ENCODE results near the gene DENND2A. TPM values are rescaled to one million over a fixed set of nuclear protein-coding genes. Genes with fewer than 3 reads are reported as not detected.
"Not testable (repeated sequence)": the region's sequence is repeated elsewhere in the genome, so short reads cannot be mapped to it uniquely, and the experiment has no call there.

The DENND2A gene
- total RNA-seq, 1 donor from 2014 or later = 7.5 TPM

- Histone ChIP-seq H3K4me3 (no peak overlapping the region), H3K36me3 (no peaks in the 10 kb centered on the region), H3K27me3 (no peaks in the 10 kb centered on the region), H3K9me3 (no peaks in the 10 kb centered on the region), H3K27ac (no peak overlapping the region), H3K4me1 (peaks cover 0 to 7% of the 10 kb centered on the region in 2 donors)
- no peak for TF ChIP-seq CTCF (IDR thresholded peaks at IDR 0.05)
- DNase-seq (ENCODE audit: low spot score in 2 of 2) = no peak
- intact Hi-C loops (cut with DNase I) = no loop called here
Measured at GRCh38 chr7:140570120-140570519, 70.5 kb downstream of the DENND2A start.

GRCh38 chr7:140568021-140568813 lies 72.4 kb downstream of the DENND2A start:
- intact Hi-C loops (cut with DNase I) = no loop called here
- DNase-seq (ENCODE audit: low spot score in 2 of 2) = no peak
- no peak for TF ChIP-seq CTCF (IDR thresholded peaks at IDR 0.05)
- no peaks in the 10 kb centered on the region for H3K27me3 ChIP-seq
- H3K4me1 ChIP-seq = peaks cover 0 to 7% of the 10 kb centered on the region in 2 donors
- no peak overlapping the region for H3K4me3 ChIP-seq
- H3K36me3 ChIP-seq = no peaks in the 10 kb centered on the region
- H3K9me3 ChIP-seq = no peaks in the 10 kb centered on the region
- H3K27ac ChIP-seq = no peak overlapping the region

- H3K4me3 ChIP-seq; H3K4me1 ChIP-seq; H3K9me3 ChIP-seq; DNase-seq (ENCODE audit: low spot score in 2 of 2); H3K27ac ChIP-seq; H3K36me3 ChIP-seq; intact Hi-C loops (cut with DNase I); H3K27me3 ChIP-seq: not testable (repeated sequence)
Measured at GRCh38 chr7:140566186-140566585, 74.4 kb downstream of the DENND2A start.

- intact Hi-C loops (cut with DNase I); DNase-seq (ENCODE audit: low spot score in 2 of 2); H3K27me3 ChIP-seq; H3K4me3 ChIP-seq; H3K36me3 ChIP-seq; H3K9me3 ChIP-seq; H3K27ac ChIP-seq; H3K4me1 ChIP-seq: not testable (repeated sequence)
Measured at GRCh38 chr7:140565761-140566160, 74.9 kb downstream of the DENND2A start.

- intact Hi-C loops (cut with DNase I) = loop anchor here (5.0 kb wide), 1 partner anchor 52 kb away; no protein-coding TSS in a partner anchor
- DNase-seq (ENCODE audit: low spot score in 2 of 2) = no peak
- Histone ChIP-seq H3K36me3 (no peaks in the 10 kb centered on the region), H3K9me3 (no peaks in the 10 kb centered on the region), H3K27me3 (no peaks in the 10 kb centered on the region), H3K27ac (no peak overlapping the region), H3K4me3 (no peak overlapping the region), H3K4me1 (peaks cover 0 to 7% of the 10 kb centered on the region in 2 donors)
- TF ChIP-seq CTCF (IDR thresholded peaks at IDR 0.05) = no peak
Measured at GRCh38 chr7:140564643-140565042, 76.0 kb downstream of the DENND2A start.

GRCh38 chr7:140562926-140563481 lies 77.6 kb downstream of the DENND2A start:
- TF ChIP-seq CTCF (IDR thresholded peaks at IDR 0.05) = no peak
- Histone ChIP-seq H3K27me3 (no peaks in the 10 kb centered on the region), H3K4me1 (peaks cover 0 to 7% of the 10 kb centered on the region in 2 donors), H3K4me3 (no peak overlapping the region), H3K9me3 (no peaks in the 10 kb centered on the region), H3K27ac (no peak overlapping the region), H3K36me3 (no peaks in the 10 kb centered on the region)
- no peak for DNase-seq (ENCODE audit: low spot score in 2 of 2)
- intact Hi-C loops (cut with DNase I) = loop anchor here (5.0 kb wide), 1 partner anchor 51 kb away; no protein-coding TSS in a partner anchor
